ENCODE results near the gene SH2D3A. TPM values are rescaled to one million over a fixed set of nuclear protein-coding genes. Genes with fewer than 3 reads are reported as not detected.

SH2D3A gene
- total and polyA plus RNA-seq, 2 experiments from 2014 or later, result 20.7 to 38.4 TPM

- TF ChIP-seq ZNF462 (CRISPR knock-in tag; IDR thresholded peaks at IDR 0.05), result no peak
- TF ChIP-seq JUNB (IDR thresholded peaks at IDR 0.05; ENCODE audit: unreplicated experiment), result no peak
- TF ChIP-seq ZNF114 (CRISPR knock-in tag; IDR thresholded peaks at IDR 0.05), result no peak
- no peak for TF ChIP-seq EZH2 (IDR thresholded peaks at IDR 0.05; ENCODE audit: low read depth, unreplicated experiment)
Measured at GRCh38 chr19:6716610-6716970, 50.6 kb downstream of the SH2D3A start (continued).

DNA sequence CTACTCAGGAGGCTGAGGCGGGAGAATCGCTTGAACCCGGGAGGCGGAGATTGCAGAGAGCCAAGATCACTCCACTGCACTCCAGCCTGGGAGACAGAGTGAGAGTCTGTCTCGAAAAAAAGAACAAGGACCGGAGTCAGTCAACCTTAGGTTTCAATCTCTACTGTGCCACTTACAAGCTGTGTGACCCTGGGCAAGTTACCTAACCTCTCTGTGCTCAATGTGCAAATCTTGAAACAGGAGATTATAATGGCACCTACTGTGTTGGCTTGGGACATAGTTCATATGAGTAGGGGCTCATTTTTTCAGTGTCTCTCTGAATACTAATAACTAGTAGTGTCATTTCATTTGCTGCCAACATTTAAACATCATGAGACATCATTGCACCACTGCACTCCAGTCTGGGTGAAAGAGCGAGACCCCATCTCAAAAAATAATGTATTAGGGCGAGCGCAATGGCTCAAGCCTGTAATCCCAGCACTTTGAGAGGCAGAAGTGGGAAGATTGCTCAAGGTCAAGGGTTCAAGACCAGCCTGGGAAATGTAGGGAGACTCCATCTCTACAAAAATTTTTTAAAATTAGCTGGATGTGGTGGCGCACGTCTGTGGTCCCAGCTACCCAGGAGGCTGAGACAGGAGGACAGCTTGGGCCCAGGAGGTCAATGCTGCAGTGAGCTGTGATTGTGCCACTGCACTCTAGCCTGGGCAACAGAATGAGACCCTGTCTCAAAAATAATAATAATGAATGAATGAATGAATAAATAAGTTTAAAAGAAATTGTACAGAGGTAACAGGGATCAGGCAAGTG, 52.3 kb downstream of the SH2D3A start:
- H4K20me1 ChIP-seq (replicated peaks; ENCODE audit: insufficient read depth), result no peaks in the 10 kb centered on the region
- H3K27ac Mint-ChIP-seq, result no peak overlapping the region
- peaks cover 8% of the 10 kb centered on the region for H3F3A ChIP-seq (replicated peaks; ENCODE audit: low read depth)
- no peaks in the 10 kb centered on the region for H3K79me2 ChIP-seq (replicated peaks; ENCODE audit: insufficient read depth)
- DNase-seq (ENCODE audit: low spot score) (no peak), ATAC-seq (no peak)
- H3K9me2 ChIP-seq (ENCODE audit: insufficient read depth), result no peaks in the 10 kb centered on the region
- peaks cover 15% of the 10 kb centered on the region for H3K27me3 ChIP-seq (ENCODE audit: insufficient read depth)
- H3K4me1 Mint-ChIP-seq, result no peaks in the 10 kb centered on the region; the same call in 2 of the 3 replicates
- peaks cover 26% of the 10 kb centered on the region for H3K27me3 Mint-ChIP-seq (ENCODE audit: insufficient read depth, low read depth, poor library complexity)
- H3K4me2 ChIP-seq, result no peak overlapping the region
- H3K4me3 ChIP-seq, result no peak overlapping the region
- no peak for TF ChIP-seq ZNF462 (CRISPR knock-in tag; IDR thresholded peaks at IDR 0.05)
- peaks cover 2% of the 10 kb centered on the region; the same call in 1 of the 2 replicates for H3K4me1 ChIP-seq (ENCODE audit: insufficient read depth)
- H2AFZ ChIP-seq, result no peak overlapping the region
- H3K27ac ChIP-seq (ENCODE audit: low read depth), result no peak overlapping the region
- H3K4me3 Mint-ChIP-seq, result no peak overlapping the region
- H3K36me3 ChIP-seq (ENCODE audit: insufficient read depth), result no peaks in the 10 kb centered on the region
- peaks cover 40% of the 10 kb centered on the region for H3K36me3 Mint-ChIP-seq (ENCODE audit: low read depth)
- peaks cover 88% of the 10 kb centered on the region for H3K9me3 Mint-ChIP-seq

Data from GM23338 (cell line).